C4-2B (cell line): ENCODE data around the gene ADAR.

Experiments
- H3K27ac ChIP-seq: fragments of 450-650 bp; 2 replicates; pipeline ENCODE4 v1.5.1; 2017
- CTCF ChIP-seq: fragments of 450-650 bp; conservative IDR thresholded peaks from 2 replicates; pipeline ENCODE4 v1.5.1; 2017; ENCODE audit warnings: mild to moderate bottlenecking
- ZFX ChIP-seq: fragments of 450-650 bp; IDR thresholded peaks from 2 replicates; pipeline ENCODE4 v1.6.1; 2017

ADAR gene

GRCh38 chr1:154589780-154590179 lies 18.2 kb downstream of the ADAR start:
- H3K27ac ChIP-seq, result no peak overlapping the region
- TF ChIP-seq ZFX (no peak), CTCF (no peak)

- H3K27ac ChIP-seq, result no peak overlapping the region
- no peak for TF ChIP-seq CTCF
- no peak for TF ChIP-seq ZFX
Measured at GRCh38 chr1:154586641-154587040, 21.3 kb downstream of the ADAR start.

GRCh38 chr1:154586231-154586630 lies 21.8 kb downstream of the ADAR start:
- TF ChIP-seq CTCF (no peak), ZFX (no peak)
- no peak overlapping the region for H3K27ac ChIP-seq

- H3K27ac ChIP-seq, result no peak overlapping the region
- TF ChIP-seq ZFX (no peak), CTCF (no peak)
Measured at GRCh38 chr1:154584267-154584994, 23.6 kb downstream of the ADAR start.

- H3K27ac ChIP-seq, result no peak overlapping the region
- TF ChIP-seq CTCF (no peak), ZFX (no peak)
Measured at GRCh38 chr1:154583773-154584172, 24.2 kb downstream of the ADAR start.

- H3K27ac ChIP-seq, result no peak overlapping the region
- no peak for TF ChIP-seq CTCF
- TF ChIP-seq ZFX, result no peak
Measured at GRCh38 chr1:154582885-154583284, 25.1 kb downstream of the ADAR start.

GRCh38 chr1:154581766-154582165 lies 26.2 kb downstream of the ADAR start:
- no peak for TF ChIP-seq ZFX
- TF ChIP-seq CTCF, result no peak
- no peak overlapping the region for H3K27ac ChIP-seq
